ENCODE measurements around the gene NEK3.
"Not testable (repeated sequence)": the region's sequence is repeated elsewhere in the genome, so short reads cannot be mapped to it uniquely, and the experiment has no call there.

Gene NEK3

GRCh38 chr13:52159159-52159982 lies at the start of gene NEK3:
NEK3 (minus strand) TSS chr13:52159597; CDS start chr13:52156191, 3,406 bp downstream.
- DNase-seq (ENCODE audit: low spot score): peak; percentile 87

GRCh38 chr13:52208384-52208783 lies 49.0 kb upstream of the NEK3 start:
- DNase-seq (ENCODE audit: low spot score): not testable (repeated sequence)

- DNase-seq (ENCODE audit: low spot score): not testable (repeated sequence)
Observed at GRCh38 chr13:52207896-52208295, 48.5 kb upstream of the NEK3 start.

- not testable (repeated sequence) for DNase-seq (ENCODE audit: low spot score)
Observed at GRCh38 chr13:52207337-52207736, 47.9 kb upstream of the NEK3 start.

- DNase-seq (ENCODE audit: low spot score): not testable (repeated sequence)
Observed at GRCh38 chr13:52204546-52204945, 45.1 kb upstream of the NEK3 start.

GRCh38 chr13:52203864-52204263 lies 44.5 kb upstream of the NEK3 start:
- not testable (repeated sequence) for DNase-seq (ENCODE audit: low spot score)

GRCh38 chr13:52202506-52202905 lies 43.1 kb upstream of the NEK3 start:
- not testable (repeated sequence) for DNase-seq (ENCODE audit: low spot score)

- peak; percentile 57 for DNase-seq (ENCODE audit: low spot score)
Observed at GRCh38 chr13:52201439-52202193, 42.2 kb upstream of the NEK3 start.

GRCh38 chr13:52195401-52195837 lies 36.0 kb upstream of the NEK3 start:
- peak; percentile 26 for DNase-seq (ENCODE audit: low spot score)

GRCh38 chr13:52194184-52194868 lies 34.9 kb upstream of the NEK3 start:
- peak; percentile 87 for DNase-seq (ENCODE audit: low spot score)

- DNase-seq (ENCODE audit: low spot score): not testable (repeated sequence)
Observed at GRCh38 chr13:52193587-52194183, 34.3 kb upstream of the NEK3 start.

GRCh38 chr13:52187424-52188187 lies 28.2 kb upstream of the NEK3 start:
- not testable (repeated sequence) for DNase-seq (ENCODE audit: low spot score)

- no peak for DNase-seq (ENCODE audit: low spot score)
Observed at GRCh38 chr13:52187029-52187423, 27.6 kb upstream of the NEK3 start.

GRCh38 chr13:52181316-52181954 lies 22.0 kb upstream of the NEK3 start:
- DNase-seq (ENCODE audit: low spot score): not testable (repeated sequence)

GRCh38 chr13:52179925-52180324 lies 20.5 kb upstream of the NEK3 start:
- no peak for DNase-seq (ENCODE audit: low spot score)

- no peak for DNase-seq (ENCODE audit: low spot score)
Observed at GRCh38 chr13:52177276-52177675, 17.9 kb upstream of the NEK3 start.

- not testable (repeated sequence) for DNase-seq (ENCODE audit: low spot score)
Observed at GRCh38 chr13:52173970-52174369, 14.6 kb upstream of the NEK3 start.

- DNase-seq (ENCODE audit: low spot score): no peak
Observed at GRCh38 chr13:52173373-52173772, 14.0 kb upstream of the NEK3 start.

GRCh38 chr13:52171686-52172085 lies 12.3 kb upstream of the NEK3 start:
- not testable (repeated sequence) for DNase-seq (ENCODE audit: low spot score)

GRCh38 chr13:52170828-52171391 lies 11.5 kb upstream of the NEK3 start:
- not testable (repeated sequence) for DNase-seq (ENCODE audit: low spot score)

Data from D341Med (cell line).